HFFc6 (cell line): Measurements from ENCODE around the gene FER1L5. TPM values are rescaled to one million over a fixed set of nuclear protein-coding genes. Genes with fewer than 3 reads are reported as not detected.
A peak's percentile ranks its signal among the peaks of the same experiment; 100 is the strongest.

ENCODE experiments used
- DNase-seq: peaks from one replicate; pipeline ENCODE4 v3.0.0-alpha.2; 2018
- H3K27ac Mint-ChIP-seq: 2 replicates; pipeline ENCODE4 v1.8.0; 2020; ENCODE audit warnings: mild to moderate bottlenecking, mixed read lengths
- H3K27me3 Mint-ChIP-seq: 2 replicates; pipeline ENCODE4 v1.8.0; 2021; ENCODE audit warnings: mild to moderate bottlenecking, moderate library complexity, mixed read lengths; ENCODE audit not compliant: insufficient read depth
- H3K36me3 Mint-ChIP-seq: 2 replicates; pipeline ENCODE4 v1.8.0; 2021; ENCODE audit warnings: low read depth, mixed read lengths
- H3K4me1 Mint-ChIP-seq: 2 replicates; pipeline ENCODE4 v1.8.0; 2020; ENCODE audit warnings: low read depth, mixed read lengths
- H3K4me3 Mint-ChIP-seq: 2 replicates; pipeline ENCODE4 v1.8.0; 2020; ENCODE audit warnings: mild to moderate bottlenecking, moderate library complexity, mixed read lengths
- H3K9me3 Mint-ChIP-seq: 2 replicates; pipeline ENCODE4 v1.8.0; 2020; ENCODE audit warnings: mild to moderate bottlenecking, mixed read lengths
- CTCF ChIP-seq: fragments of 200-600 bp; sonication (generic); IDR thresholded peaks from 2 replicates; pipeline ENCODE4 v1.5.0; 2021; ENCODE audit warnings: antibody characterized with exemption, mild to moderate bottlenecking
- total RNA-seq, 6 experiments: library from RNA; stranded (reverse); fragmentation: NEBNext Ultra II Directional; extraction: Animal tissue kit (Norgen Biotek cat#: 25700); gene quantifications; 2 replicates in 1 of 6; 3 replicates in 5 of 6; pipeline ENCODE4 v1.2.3, GENCODE V29; 2021

Gene FER1L5
- total RNA-seq, 6 experiments from 2014 or later, result not detected

GRCh38 chr2:96601382-96602292 is 40.9 kb upstream of the FER1L5 start:
- Mint-ChIP-seq H3K27ac (no peak overlapping the region), H3K36me3 (peaks cover 55% of the 10 kb centered on the region), H3K27me3 (no peaks in the 10 kb centered on the region), H3K9me3 (no peaks in the 10 kb centered on the region), H3K4me3 (no peak overlapping the region), H3K4me1 (peaks cover 14% of the 10 kb centered on the region)
- no peak for TF ChIP-seq CTCF
- DNase-seq, result no peak

GRCh38 chr2:96602330-96602823 is 40.2 kb upstream of the FER1L5 start:
- Mint-ChIP-seq H3K4me1 (peaks cover 17% of the 10 kb centered on the region), H3K4me3 (no peak overlapping the region), H3K9me3 (no peaks in the 10 kb centered on the region), H3K27ac (no peak overlapping the region), H3K27me3 (no peaks in the 10 kb centered on the region; the same call in 1 of the 2 replicates), H3K36me3 (peaks cover 62% of the 10 kb centered on the region)
- no peak for DNase-seq
- TF ChIP-seq CTCF, result no peak

GRCh38 chr2:96604104-96604503 is 38.5 kb upstream of the FER1L5 start:
- no peak for DNase-seq
- Mint-ChIP-seq H3K36me3 (peaks cover 65% of the 10 kb centered on the region), H3K9me3 (no peaks in the 10 kb centered on the region), H3K4me3 (no peak overlapping the region), H3K27me3 (no peaks in the 10 kb centered on the region; the same call in 1 of the 2 replicates), H3K4me1 (peaks cover 29% of the 10 kb centered on the region), H3K27ac (no peak overlapping the region)
- peak; percentile 47 for TF ChIP-seq CTCF

GRCh38 chr2:96608469-96609455 is 33.8 kb upstream of the FER1L5 start:
- Mint-ChIP-seq H3K36me3 (peaks cover 53% of the 10 kb centered on the region), H3K4me1 (peaks cover 37% of the 10 kb centered on the region), H3K4me3 (no peak overlapping the region), H3K9me3 (no peaks in the 10 kb centered on the region), H3K27me3 (no peaks in the 10 kb centered on the region; the same call in 1 of the 2 replicates), H3K27ac (peak overlapping the region; percentile 56)
- DNase-seq, result peak; percentile 28
- no peak for TF ChIP-seq CTCF

GRCh38 chr2:96616128-96616527 is 26.4 kb upstream of the FER1L5 start:
- Mint-ChIP-seq H3K4me3 (no peak overlapping the region), H3K9me3 (no peaks in the 10 kb centered on the region), H3K4me1 (peaks cover 30% of the 10 kb centered on the region), H3K36me3 (peaks cover 13% of the 10 kb centered on the region), H3K27me3 (no peaks in the 10 kb centered on the region; the same call in 1 of the 2 replicates), H3K27ac (no peak overlapping the region; the same call in 1 of the 2 replicates)
- no peak for TF ChIP-seq CTCF
- DNase-seq, result no peak
